ENCODE results near the gene SSUH2. TPM values are rescaled to one million over a fixed set of nuclear protein-coding genes. Genes with fewer than 3 reads are reported as not detected.
"Not testable (repeated sequence)": the region's sequence is repeated elsewhere in the genome, so short reads cannot be mapped to it uniquely, and the experiment has no call there.

Gene SSUH2
- polyA plus RNA-seq, 3 donors, result 3.7 to 5.0 (median 3.8) TPM

GRCh38 chr3:8593021-8593827 lies 51.4 kb downstream of the SSUH2 start:
- DNase-seq (ENCODE audit: low read depth in 3 of 3, low spot score in 2 of 3), result no peak

GRCh38 chr3:8589880-8590556 lies 54.6 kb downstream of the SSUH2 start:
- DNase-seq (ENCODE audit: low read depth in 3 of 3, low spot score in 2 of 3), result no peak

GRCh38 chr3:8584661-8585060 lies 59.9 kb downstream of the SSUH2 start:
- no peak for DNase-seq (ENCODE audit: low read depth in 3 of 3, low spot score in 2 of 3)

GRCh38 chr3:8581806-8582445 lies 62.7 kb downstream of the SSUH2 start:
- no peak for DNase-seq (ENCODE audit: low read depth in 3 of 3, low spot score in 2 of 3)

- DNase-seq (ENCODE audit: low read depth in 3 of 3, low spot score in 2 of 3), result no peak
These were observed 63.2 kb downstream of the SSUH2 start for GRCh38 chr3:8581373-8581772.

GRCh38 chr3:8580434-8580833 lies 64.2 kb downstream of the SSUH2 start:
- not testable (repeated sequence) for DNase-seq (ENCODE audit: low read depth in 3 of 3, low spot score in 2 of 3)

- no peak for DNase-seq (ENCODE audit: low read depth in 3 of 3, low spot score in 2 of 3)
These were observed 64.7 kb downstream of the SSUH2 start for GRCh38 chr3:8579943-8580342.

GRCh38 chr3:8579096-8579495 lies 65.5 kb downstream of the SSUH2 start:
- DNase-seq (ENCODE audit: low read depth in 3 of 3, low spot score in 2 of 3), result no peak

GRCh38 chr3:8578282-8578681 lies 66.3 kb downstream of the SSUH2 start:
- DNase-seq (ENCODE audit: low read depth in 3 of 3, low spot score in 2 of 3), result no peak

- DNase-seq (ENCODE audit: low read depth in 3 of 3, low spot score in 2 of 3), result no peak
These were observed 67.6 kb downstream of the SSUH2 start for GRCh38 chr3:8576841-8577571.

GRCh38 chr3:8576436-8576835 lies 68.2 kb downstream of the SSUH2 start:
- DNase-seq (ENCODE audit: low read depth in 3 of 3, low spot score in 2 of 3), result no peak

GRCh38 chr3:8575364-8576104 lies 69.1 kb downstream of the SSUH2 start:
- no peak for DNase-seq (ENCODE audit: low read depth in 3 of 3, low spot score in 2 of 3)

- no peak for DNase-seq (ENCODE audit: low read depth in 3 of 3, low spot score in 2 of 3)
These were observed 69.8 kb downstream of the SSUH2 start for GRCh38 chr3:8574670-8575322.

GRCh38 chr3:8574040-8574669 lies 70.4 kb downstream of the SSUH2 start:
- DNase-seq (ENCODE audit: low read depth in 3 of 3, low spot score in 2 of 3), result no peak

GRCh38 chr3:8573342-8573926 lies 71.2 kb downstream of the SSUH2 start:
- DNase-seq (ENCODE audit: low read depth in 3 of 3, low spot score in 2 of 3), result no peak

GRCh38 chr3:8571256-8571655 lies 73.3 kb downstream of the SSUH2 start:
- DNase-seq (ENCODE audit: low read depth in 3 of 3, low spot score in 2 of 3), result no peak

Data from right renal cortex interstitium (tissue), 3 donors.